ENCODE measurements around the gene PRADC1.
A peak's percentile ranks its signal among the peaks of the same experiment; 100 is the strongest.

PRADC1 gene

DNA sequence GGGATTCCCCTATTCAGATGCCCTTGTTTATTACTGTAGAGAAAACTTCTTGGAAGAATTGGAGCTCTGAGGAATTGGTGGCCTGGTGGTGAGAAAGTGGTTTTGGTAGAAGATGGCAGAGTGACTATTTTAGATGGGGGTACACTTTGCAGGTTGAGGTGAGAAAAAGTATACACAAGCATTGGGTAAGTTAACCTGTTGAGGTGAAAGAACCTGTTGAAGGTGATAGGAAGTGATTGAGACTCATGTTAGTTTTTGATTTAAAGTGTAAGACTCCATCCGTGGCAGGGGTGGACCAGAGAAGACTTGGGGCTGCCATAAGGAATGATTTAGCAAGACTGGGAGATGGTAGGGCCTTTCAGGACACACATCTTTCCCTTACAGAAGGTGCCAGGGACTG lies 4.1 kb upstream of the PRADC1 start:
- Histone ChIP-seq H3K9ac (ENCODE audit: low read depth in 1 of 2, low read length in 2 of 2) (no peak overlapping the region), H3K9me3 (ENCODE audit: control insufficient read depth in 1 of 2, low read length in 2 of 2) (no peaks in the 10 kb centered on the region), H3K4me1 (ENCODE audit: control insufficient read depth in 1 of 2, insufficient read depth in 2 of 2, low read length in 2 of 2) (peaks cover 17 to 31% of the 10 kb centered on the region in 2 donors), H3K27me3 (ENCODE audit: control insufficient read depth in 1 of 2, insufficient read depth in 2 of 2, low read length in 2 of 2) (no peaks in the 10 kb centered on the region), H3K36me3 (ENCODE audit: control insufficient read depth in 1 of 2, insufficient read depth in 2 of 2, low read length in 2 of 2) (peaks cover 10 to 24% of the 10 kb centered on the region in 2 donors), H3K27ac (ENCODE audit: low read depth, low read length) (no peak overlapping the region), H3K4me3 (ENCODE audit: low read depth in 1 of 2, low read length in 2 of 2) (no peak overlapping the region)

DNA sequence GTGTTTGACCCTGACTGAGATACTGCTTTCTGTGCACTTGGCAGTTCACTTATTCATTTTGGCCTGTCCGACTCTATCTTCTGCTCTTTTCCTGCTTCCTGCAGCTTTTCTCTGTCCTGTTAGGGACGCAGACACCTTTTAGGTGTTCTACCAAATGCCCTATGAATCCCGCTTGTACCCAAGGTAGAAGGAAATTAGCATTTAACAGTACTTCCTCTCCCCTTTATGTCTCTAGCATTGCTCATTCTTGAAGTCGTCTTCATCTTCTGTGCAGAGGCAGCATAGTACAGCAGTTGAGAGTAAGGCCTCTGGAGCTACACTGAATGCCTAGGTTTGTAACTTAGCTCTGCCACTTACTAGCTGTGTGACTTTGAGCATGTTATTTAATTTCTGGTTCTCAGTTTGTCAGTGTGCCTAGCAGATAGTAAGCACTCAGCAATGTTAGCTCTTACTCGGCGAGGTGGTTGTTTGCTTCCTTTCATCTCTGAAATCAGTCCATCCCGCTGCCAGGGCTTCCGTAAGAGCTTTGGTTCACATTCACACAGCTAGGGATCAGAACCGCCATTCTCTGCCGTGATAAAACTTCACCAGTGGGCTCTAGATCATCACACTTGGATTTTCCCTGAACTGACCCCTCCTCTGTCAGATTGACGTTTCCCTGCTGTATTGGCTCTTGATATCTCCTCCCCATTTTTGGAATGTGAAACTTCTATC lies 2.4 kb upstream of the PRADC1 start:
- no peaks in the 10 kb centered on the region for H3K9me3 ChIP-seq (ENCODE audit: control insufficient read depth in 1 of 2, low read length in 2 of 2)
- H3K27me3 ChIP-seq (ENCODE audit: control insufficient read depth in 1 of 2, insufficient read depth in 2 of 2, low read length in 2 of 2), result no peaks in the 10 kb centered on the region
- peak overlapping the region; percentile 94 to 99 for H3K4me3 ChIP-seq (ENCODE audit: low read depth in 1 of 2, low read length in 2 of 2)
- H3K4me1 ChIP-seq (ENCODE audit: control insufficient read depth in 1 of 2, insufficient read depth in 2 of 2, low read length in 2 of 2), result peaks cover 17 to 31% of the 10 kb centered on the region in 2 donors
- peaks cover 10 to 24% of the 10 kb centered on the region in 2 donors for H3K36me3 ChIP-seq (ENCODE audit: control insufficient read depth in 1 of 2, insufficient read depth in 2 of 2, low read length in 2 of 2)
- no peak overlapping the region for H3K27ac ChIP-seq (ENCODE audit: low read depth, low read length)
- peak overlapping the region; percentile 87 to 99 for H3K9ac ChIP-seq (ENCODE audit: low read depth in 1 of 2, low read length in 2 of 2)

DNA sequence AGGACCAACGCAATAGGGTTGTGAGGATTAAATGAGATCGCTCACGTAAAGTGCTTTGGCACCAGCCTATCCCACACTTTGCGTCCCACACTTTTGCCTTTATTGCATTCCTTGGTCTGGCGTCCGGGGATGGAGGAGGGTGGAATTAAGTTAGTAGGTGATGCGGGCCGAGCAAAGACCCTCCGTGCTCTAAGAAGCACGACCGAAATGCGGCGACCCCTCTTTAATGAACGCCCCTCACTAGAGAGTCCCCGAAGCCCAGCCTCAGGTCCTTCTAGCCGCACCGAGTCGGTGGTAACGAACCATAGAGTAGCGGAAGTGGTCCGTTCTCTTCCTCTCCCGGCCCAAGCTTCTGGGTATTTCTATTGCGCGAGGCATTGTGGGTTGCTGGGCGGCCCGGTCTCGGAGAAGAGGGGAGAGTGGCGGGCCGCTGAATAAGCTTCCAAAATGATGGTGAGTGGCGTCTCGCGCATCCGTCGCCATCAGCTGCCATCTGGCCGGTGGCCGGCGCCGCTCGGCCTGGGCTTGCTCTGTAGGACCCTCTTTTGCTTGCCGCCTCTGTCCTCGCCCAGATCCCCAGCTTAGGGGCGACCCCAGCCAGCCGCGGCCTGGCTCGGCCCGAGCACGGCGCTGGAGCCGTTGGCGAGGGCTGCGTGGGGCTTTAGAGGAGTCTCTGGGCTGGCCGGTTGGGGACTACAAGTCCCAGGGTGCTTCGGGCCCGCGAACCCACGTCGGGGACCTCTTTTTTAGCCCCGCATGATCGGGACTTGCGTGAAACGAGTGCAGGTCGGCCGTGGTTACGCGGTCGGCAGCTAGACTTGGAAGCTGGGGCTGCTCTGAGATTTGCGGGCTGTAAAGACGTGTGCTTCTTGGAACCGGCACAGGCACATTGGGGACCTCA lies 1.1 kb upstream of the PRADC1 start, which contains the start of gene CCT7:
Gene CCT7 (plus strand): TSS at position 377 of the 901 bp plus-strand sequence. CDS start 71 bp downstream, at position 448.
- Histone ChIP-seq H3K9me3 (ENCODE audit: control insufficient read depth in 1 of 2, low read length in 2 of 2) (no peaks in the 10 kb centered on the region), H3K27ac (ENCODE audit: low read depth, low read length) (peak within 1 kb of the TSS; percentile 93), H3K4me1 (ENCODE audit: control insufficient read depth in 1 of 2, insufficient read depth in 2 of 2, low read length in 2 of 2) (peaks cover 17 to 31% of the 10 kb centered on the region in 2 donors), H3K36me3 (ENCODE audit: control insufficient read depth in 1 of 2, insufficient read depth in 2 of 2, low read length in 2 of 2) (peaks cover 4 to 20% of the 10 kb centered on the region in 2 donors), H3K27me3 (ENCODE audit: control insufficient read depth in 1 of 2, insufficient read depth in 2 of 2, low read length in 2 of 2) (no peaks in the 10 kb centered on the region), H3K9ac (ENCODE audit: low read depth in 1 of 2, low read length in 2 of 2) (peak within 1 kb of the TSS; percentile 87 to 99), H3K4me3 (ENCODE audit: low read depth in 1 of 2, low read length in 2 of 2) (peak within 1 kb of the TSS; percentile 94 to 99)

DNA sequence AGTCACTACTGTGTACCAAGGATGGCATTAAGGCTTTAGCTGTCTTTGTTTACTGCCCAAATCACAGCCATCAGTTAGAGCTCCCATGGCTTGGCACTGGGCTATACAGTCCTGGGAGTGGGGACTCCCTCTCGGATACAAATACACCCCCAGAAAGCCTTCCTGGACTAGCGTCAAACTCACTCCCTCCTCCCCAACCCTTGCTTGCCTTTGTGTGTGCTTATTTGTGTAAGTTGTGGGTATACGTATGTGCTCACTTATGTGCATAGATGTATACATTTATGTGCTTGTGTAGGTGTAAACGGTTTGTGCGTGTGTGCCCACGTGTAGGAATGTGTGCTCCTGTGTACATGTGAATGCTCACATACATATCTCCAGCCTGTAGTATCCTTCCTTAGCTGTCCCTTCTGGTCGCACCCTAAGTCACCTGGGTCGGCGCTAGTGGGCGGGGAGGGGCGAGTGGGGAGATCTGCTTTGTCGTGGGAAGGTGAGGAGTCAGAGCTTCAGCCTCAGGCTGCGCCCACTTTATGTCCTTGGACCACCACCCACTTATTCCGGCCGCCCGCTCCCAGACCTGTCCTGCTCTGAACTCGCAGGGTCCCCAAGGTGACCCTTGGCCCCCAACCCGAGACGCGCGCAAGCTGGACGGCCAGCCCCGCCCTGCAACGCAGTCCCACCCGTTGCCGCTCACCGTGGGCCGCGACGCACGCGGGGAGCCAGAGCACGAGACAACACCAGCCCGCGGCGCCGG lies 461 bp downstream of the PRADC1 start:
- peaks cover 3 to 27% of the 10 kb centered on the region in 2 donors for H3K36me3 ChIP-seq (ENCODE audit: control insufficient read depth in 1 of 2, insufficient read depth in 2 of 2, low read length in 2 of 2)
- peak overlapping the region; percentile 94 to 99 for H3K4me3 ChIP-seq (ENCODE audit: low read depth in 1 of 2, low read length in 2 of 2)
- peaks cover 17 to 31% of the 10 kb centered on the region in 2 donors for H3K4me1 ChIP-seq (ENCODE audit: control insufficient read depth in 1 of 2, insufficient read depth in 2 of 2, low read length in 2 of 2)
- H3K9me3 ChIP-seq (ENCODE audit: control insufficient read depth in 1 of 2, low read length in 2 of 2), result no peaks in the 10 kb centered on the region
- no peaks in the 10 kb centered on the region for H3K27me3 ChIP-seq (ENCODE audit: control insufficient read depth in 1 of 2, insufficient read depth in 2 of 2, low read length in 2 of 2)
- no peak overlapping the region for H3K27ac ChIP-seq (ENCODE audit: low read depth, low read length)
- H3K9ac ChIP-seq (ENCODE audit: low read depth in 1 of 2, low read length in 2 of 2), result peak overlapping the region; percentile 76 to 92

DNA sequence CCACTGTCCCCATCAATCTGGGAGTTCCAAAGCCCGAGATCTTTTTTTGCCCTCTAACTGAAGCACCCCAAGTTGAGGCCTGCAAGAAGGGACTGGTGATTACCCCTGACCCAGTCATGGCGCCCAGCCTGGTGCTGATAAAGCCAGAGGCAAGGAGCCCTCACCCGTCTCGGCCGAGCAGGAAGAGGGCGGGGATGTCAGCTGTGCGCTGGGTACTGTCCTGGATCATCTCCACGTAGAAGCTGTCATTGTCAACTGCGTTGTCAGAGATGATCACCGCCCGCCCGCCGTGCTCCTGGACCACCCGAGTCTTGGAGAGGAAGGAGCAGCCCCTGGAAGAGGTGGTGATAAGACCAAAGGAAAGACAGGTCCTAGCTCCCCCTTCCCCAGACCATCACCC lies 4.4 kb downstream of the PRADC1 start:
- peaks cover 12 to 59% of the 10 kb centered on the region in 2 donors for H3K36me3 ChIP-seq (ENCODE audit: control insufficient read depth in 1 of 2, insufficient read depth in 2 of 2, low read length in 2 of 2)
- H3K27ac ChIP-seq (ENCODE audit: low read depth, low read length), result no peak overlapping the region
- no peaks in the 10 kb centered on the region for H3K27me3 ChIP-seq (ENCODE audit: control insufficient read depth in 1 of 2, insufficient read depth in 2 of 2, low read length in 2 of 2)
- no peak overlapping the region for H3K9ac ChIP-seq (ENCODE audit: low read depth in 1 of 2, low read length in 2 of 2)
- H3K4me1 ChIP-seq (ENCODE audit: control insufficient read depth in 1 of 2, insufficient read depth in 2 of 2, low read length in 2 of 2), result peaks cover 4 to 10% of the 10 kb centered on the region in 2 donors
- no peak overlapping the region for H3K4me3 ChIP-seq (ENCODE audit: low read depth in 1 of 2, low read length in 2 of 2)
- H3K9me3 ChIP-seq (ENCODE audit: control insufficient read depth in 1 of 2, low read length in 2 of 2), result no peaks in the 10 kb centered on the region

DNA sequence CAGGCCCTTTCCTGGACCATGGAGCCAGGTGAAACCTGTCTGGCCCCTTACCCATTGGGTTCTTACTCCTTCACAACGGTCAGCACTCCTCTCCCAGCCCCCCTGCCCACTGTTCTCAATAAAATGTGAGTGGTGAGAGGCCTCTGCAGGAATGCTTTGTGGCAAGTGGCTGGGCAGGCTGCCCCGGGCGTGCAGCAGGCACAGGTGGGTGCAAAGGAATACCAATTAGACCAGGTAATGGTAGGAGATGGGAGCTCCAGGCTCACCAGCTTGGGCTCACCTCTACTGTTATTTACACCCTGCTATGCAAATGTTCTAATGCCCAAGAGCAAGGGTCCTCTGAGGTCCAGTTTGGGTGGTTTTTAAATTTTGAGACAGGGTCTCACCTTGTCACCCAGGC lies 6.0 kb downstream of the PRADC1 start:
- no peak overlapping the region for H3K9ac ChIP-seq (ENCODE audit: low read depth in 1 of 2, low read length in 2 of 2)
- H3K36me3 ChIP-seq (ENCODE audit: control insufficient read depth in 1 of 2, insufficient read depth in 2 of 2, low read length in 2 of 2), result peaks cover 12 to 73% of the 10 kb centered on the region in 2 donors
- H3K4me1 ChIP-seq (ENCODE audit: control insufficient read depth in 1 of 2, insufficient read depth in 2 of 2, low read length in 2 of 2), result no peaks in the 10 kb centered on the region
- no peaks in the 10 kb centered on the region for H3K9me3 ChIP-seq (ENCODE audit: control insufficient read depth in 1 of 2, low read length in 2 of 2)
- H3K27ac ChIP-seq (ENCODE audit: low read depth, low read length), result no peak overlapping the region
- H3K4me3 ChIP-seq (ENCODE audit: low read depth in 1 of 2, low read length in 2 of 2), result no peak overlapping the region
- H3K27me3 ChIP-seq (ENCODE audit: control insufficient read depth in 1 of 2, insufficient read depth in 2 of 2, low read length in 2 of 2), result no peaks in the 10 kb centered on the region

DNA sequence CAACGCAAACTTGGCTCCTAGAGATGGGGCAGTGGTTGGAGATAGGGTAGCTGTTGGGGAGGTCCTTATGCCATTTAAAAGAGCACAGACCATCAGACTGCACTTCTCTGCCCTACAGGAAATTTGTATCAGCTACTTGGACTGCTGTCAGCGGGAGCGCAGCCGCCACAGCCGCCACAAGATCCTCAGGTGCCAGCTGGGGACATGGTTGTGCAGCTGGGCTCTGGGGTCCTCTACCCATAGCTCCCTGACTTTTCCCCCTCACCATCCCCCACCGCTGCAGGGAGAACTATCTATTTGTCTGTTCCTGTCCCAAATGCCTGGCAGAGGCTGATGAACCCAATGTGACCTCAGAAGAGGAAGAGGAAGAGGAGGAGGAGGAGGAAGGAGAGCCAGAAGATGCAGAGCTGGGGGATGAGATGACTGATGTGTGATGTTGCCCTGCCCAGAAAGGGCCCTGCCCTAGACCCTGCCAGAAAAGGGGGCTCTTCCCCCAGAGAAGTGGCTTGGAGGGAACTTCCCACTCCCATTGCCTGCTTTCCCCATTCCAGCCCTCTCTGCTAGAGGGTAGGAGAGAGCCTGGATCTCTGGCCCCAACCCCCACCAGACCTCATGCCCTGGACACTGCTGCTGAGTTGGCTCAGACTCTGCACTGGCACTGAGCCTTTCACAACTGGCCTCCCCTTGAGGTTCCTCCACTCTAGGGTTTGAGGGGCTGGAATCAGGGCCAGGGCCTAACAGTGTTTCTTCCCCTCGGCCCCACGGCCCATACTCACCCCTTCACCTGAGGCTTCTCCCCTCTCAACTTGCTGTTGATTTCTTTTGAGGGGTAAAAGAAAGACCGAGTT lies 7.3 kb downstream of the PRADC1 start:
- H3K4me3 ChIP-seq (ENCODE audit: low read depth in 1 of 2, low read length in 2 of 2), result no peak overlapping the region
- H3K9ac ChIP-seq (ENCODE audit: low read depth in 1 of 2, low read length in 2 of 2), result no peak overlapping the region
- H3K9me3 ChIP-seq (ENCODE audit: control insufficient read depth in 1 of 2, low read length in 2 of 2), result no peaks in the 10 kb centered on the region
- H3K27ac ChIP-seq (ENCODE audit: low read depth, low read length), result no peak overlapping the region
- no peaks in the 10 kb centered on the region for H3K4me1 ChIP-seq (ENCODE audit: control insufficient read depth in 1 of 2, insufficient read depth in 2 of 2, low read length in 2 of 2)
- H3K27me3 ChIP-seq (ENCODE audit: control insufficient read depth in 1 of 2, insufficient read depth in 2 of 2, low read length in 2 of 2), result no peaks in the 10 kb centered on the region
- peaks cover 12 to 85% of the 10 kb centered on the region in 2 donors for H3K36me3 ChIP-seq (ENCODE audit: control insufficient read depth in 1 of 2, insufficient read depth in 2 of 2, low read length in 2 of 2)

DNA sequence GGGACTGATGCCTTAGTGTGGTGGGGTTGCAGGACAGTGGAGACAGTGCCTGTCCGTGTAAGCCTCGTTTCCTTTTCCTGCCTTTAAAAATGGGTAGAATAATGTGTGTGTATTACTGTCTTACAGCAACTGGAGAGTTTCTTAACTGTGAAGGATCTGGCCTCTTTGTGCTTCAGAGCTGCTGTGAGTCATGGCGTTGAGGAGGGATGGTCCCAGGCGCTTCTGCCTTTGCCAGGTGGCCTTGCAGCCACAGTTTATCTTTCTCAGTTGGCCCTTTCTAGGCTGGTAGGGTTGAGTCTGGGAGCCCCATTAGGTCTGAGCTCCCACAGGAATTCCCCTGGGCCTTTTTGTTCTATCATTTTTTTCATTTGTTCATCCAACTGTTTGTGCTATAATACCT lies 9.2 kb downstream of the PRADC1 start:
- Histone ChIP-seq H3K4me1 (ENCODE audit: control insufficient read depth in 1 of 2, insufficient read depth in 2 of 2, low read length in 2 of 2) (no peaks in the 10 kb centered on the region), H3K36me3 (ENCODE audit: control insufficient read depth in 1 of 2, insufficient read depth in 2 of 2, low read length in 2 of 2) (peaks cover 12 to 90% of the 10 kb centered on the region in 2 donors), H3K9ac (ENCODE audit: low read depth in 1 of 2, low read length in 2 of 2) (no peak overlapping the region), H3K27ac (ENCODE audit: low read depth, low read length) (no peak overlapping the region), H3K9me3 (ENCODE audit: control insufficient read depth in 1 of 2, low read length in 2 of 2) (no peaks in the 10 kb centered on the region), H3K4me3 (ENCODE audit: low read depth in 1 of 2, low read length in 2 of 2) (no peak overlapping the region), H3K27me3 (ENCODE audit: control insufficient read depth in 1 of 2, insufficient read depth in 2 of 2, low read length in 2 of 2) (no peaks in the 10 kb centered on the region)

DNA sequence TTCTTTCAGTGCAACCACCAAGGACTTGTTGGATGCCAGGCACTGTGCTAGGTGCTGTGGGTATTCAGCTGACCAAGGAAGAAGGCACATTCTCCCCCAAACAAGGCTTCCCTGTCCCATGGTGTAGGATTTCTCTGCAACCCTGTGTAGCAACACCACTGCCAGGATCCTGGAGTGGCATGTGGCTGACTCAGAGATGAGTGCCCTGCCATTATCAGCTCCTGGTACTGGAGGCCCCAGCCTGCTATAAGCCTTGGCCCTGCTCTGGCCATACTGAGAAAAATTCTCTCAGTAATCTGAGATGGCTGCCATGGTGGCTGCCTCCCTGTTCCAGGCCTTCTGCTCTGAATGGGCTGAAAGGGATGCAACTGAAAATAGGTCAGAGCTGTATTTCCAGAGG lies 14.7 kb downstream of the PRADC1 start:
- Histone ChIP-seq H3K36me3 (ENCODE audit: control insufficient read depth in 1 of 2, insufficient read depth in 2 of 2, low read length in 2 of 2) (peaks cover 0 to 43% of the 10 kb centered on the region in 2 donors), H3K4me1 (ENCODE audit: control insufficient read depth in 1 of 2, insufficient read depth in 2 of 2, low read length in 2 of 2) (peaks cover 6 to 14% of the 10 kb centered on the region in 2 donors), H3K27me3 (ENCODE audit: control insufficient read depth in 1 of 2, insufficient read depth in 2 of 2, low read length in 2 of 2) (no peaks in the 10 kb centered on the region), H3K9ac (ENCODE audit: low read depth in 1 of 2, low read length in 2 of 2) (no peak overlapping the region), H3K4me3 (ENCODE audit: low read depth in 1 of 2, low read length in 2 of 2) (no peak overlapping the region), H3K27ac (ENCODE audit: low read depth, low read length) (no peak overlapping the region), H3K9me3 (ENCODE audit: control insufficient read depth in 1 of 2, low read length in 2 of 2) (no peaks in the 10 kb centered on the region)

Measured in duodenal mucosa (tissue), 2 donors.